Fibroblast of villous mesenchyme (primary cell): ENCODE data around the gene COL3A1. TPM values are rescaled to one million over a fixed set of nuclear protein-coding genes. Genes with fewer than 3 reads are reported as not detected.

ENCODE experiments used
- DNase-seq: peaks from one replicate; pipeline ENCODE4 v3.0.0-alpha.2; 2010; ENCODE audit warnings: low read depth
- H3K4me3 ChIP-seq: 2 replicates; pipeline ENCODE4 v1.5.1; 2011; ENCODE audit warnings: low read depth, mild to moderate bottlenecking, low read length
- total RNA-seq: library from RNA; depleted of rRNA; stranded (reverse); fragments of >200 nt; gene quantifications from 2 replicates; pipeline ENCODE4 v1.2.3, GENCODE V29; 2012
- TF ChIP-seq, protein P1 (sequence below): IDR thresholded peaks from 2 replicates; pipeline ENCODE4 v1.5.1; 2012; ENCODE audit warnings: low read depth, mild to moderate bottlenecking, low read length; ENCODE audit not compliant: insufficient read depth

Gene COL3A1
- total RNA-seq, 1 donor: 3,024 TPM

DNA sequence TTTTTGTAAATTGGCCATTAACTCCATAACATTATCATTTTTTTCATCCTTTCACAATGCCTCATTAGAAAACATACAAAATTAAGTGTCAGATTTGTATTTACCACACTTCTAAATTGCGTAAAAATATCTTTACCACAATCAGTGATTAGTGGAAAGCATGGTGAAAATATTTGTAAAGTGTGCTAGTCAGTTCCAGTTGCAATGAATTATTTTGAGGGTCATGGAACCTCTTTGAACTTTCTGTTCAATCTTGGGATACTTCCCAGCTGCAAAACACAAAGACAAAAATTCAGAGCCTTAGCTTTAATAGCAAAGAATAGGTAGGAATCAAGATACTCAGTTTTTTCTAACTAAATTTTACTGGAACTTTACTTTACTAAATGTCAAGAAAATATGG is 4.0 kb upstream of the COL3A1 start:
- TF ChIP-seq, protein P1, sequence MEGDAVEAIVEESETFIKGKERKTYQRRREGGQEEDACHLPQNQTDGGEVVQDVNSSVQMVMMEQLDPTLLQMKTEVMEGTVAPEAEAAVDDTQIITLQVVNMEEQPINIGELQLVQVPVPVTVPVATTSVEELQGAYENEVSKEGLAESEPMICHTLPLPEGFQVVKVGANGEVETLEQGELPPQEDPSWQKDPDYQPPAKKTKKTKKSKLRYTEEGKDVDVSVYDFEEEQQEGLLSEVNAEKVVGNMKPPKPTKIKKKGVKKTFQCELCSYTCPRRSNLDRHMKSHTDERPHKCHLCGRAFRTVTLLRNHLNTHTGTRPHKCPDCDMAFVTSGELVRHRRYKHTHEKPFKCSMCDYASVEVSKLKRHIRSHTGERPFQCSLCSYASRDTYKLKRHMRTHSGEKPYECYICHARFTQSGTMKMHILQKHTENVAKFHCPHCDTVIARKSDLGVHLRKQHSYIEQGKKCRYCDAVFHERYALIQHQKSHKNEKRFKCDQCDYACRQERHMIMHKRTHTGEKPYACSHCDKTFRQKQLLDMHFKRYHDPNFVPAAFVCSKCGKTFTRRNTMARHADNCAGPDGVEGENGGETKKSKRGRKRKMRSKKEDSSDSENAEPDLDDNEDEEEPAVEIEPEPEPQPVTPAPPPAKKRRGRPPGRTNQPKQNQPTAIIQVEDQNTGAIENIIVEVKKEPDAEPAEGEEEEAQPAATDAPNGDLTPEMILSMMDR: no peak
- H3K4me3 ChIP-seq: no peak overlapping the region
- peak; percentile 86 for DNase-seq

DNA sequence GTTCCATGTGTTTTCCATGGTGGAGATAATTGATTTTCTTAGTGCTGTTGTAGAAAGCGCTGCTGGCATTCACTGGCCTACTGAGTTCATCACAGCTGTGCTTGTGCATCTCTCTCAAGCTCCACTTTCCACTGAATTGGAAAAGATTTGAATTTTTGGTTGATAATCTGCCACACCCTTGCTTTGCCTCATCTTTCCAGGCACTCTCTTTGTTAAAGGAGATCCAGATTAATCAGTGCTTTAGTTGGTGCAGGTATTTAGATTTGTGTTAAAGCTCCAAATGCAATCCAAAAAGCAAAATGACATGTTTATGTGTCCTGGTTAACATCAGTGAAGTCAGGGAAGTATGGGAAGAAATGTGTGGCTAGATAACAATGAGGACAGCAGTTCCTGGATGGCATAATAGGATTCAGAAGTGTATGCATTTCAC is 2.7 kb upstream of the COL3A1 start:
- peak; percentile 90 for DNase-seq
- H3K4me3 ChIP-seq: peak overlapping the region; percentile 2
- TF ChIP-seq, protein P1: no peak

DNA sequence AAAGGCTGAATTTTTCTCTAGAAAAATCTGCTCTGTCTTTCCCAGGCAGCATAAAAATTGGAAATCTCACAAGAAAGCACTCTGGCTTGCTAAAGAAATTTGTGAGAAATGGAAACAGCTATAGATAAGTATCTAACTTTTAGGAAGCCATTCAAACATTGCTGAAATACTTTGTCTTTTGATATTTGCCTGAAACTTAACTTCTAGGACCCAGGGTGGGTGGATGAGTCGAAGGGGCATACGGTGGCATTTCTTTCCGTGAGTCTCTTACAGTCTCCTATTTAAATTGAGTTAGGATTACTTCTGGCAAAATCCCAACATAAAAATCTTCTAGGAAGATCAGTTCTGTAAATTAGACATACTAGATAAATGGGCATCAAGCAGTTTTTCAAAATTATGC is 532 bp upstream of the COL3A1 start:
- DNase-seq: peak; percentile 54
- TF ChIP-seq, protein P1: no peak

DNA sequence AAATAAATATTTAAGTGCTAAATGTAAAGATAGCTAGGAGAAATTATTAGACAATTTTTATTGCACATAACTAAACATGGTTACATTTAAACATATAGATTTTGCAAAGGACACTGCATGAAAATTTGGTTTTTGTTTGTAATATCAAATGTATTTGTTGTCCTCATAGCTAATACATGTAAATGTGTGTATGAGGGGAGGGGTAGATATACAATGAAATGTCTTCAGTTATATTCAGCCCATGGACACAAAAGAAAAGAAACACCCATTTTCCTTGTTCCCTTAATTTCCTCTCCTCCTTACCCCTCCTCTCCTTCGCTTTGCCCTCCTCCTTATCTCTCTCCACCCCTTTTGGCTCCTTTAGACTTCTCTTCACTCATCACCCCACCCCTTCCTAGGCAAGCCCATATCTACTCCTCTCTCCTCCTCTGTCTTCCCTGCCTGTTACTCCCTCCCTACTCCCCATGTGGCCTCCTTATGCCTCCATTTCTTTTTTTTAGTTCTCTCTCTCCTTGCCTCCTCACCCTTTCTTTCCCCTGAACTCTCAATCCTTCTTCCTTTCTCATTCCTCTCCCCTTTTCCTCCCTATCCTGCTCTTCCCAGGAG is 1.4 kb downstream of the COL3A1 start:
- H3K4me3 ChIP-seq: peak overlapping the region; percentile 99
- peak; percentile 92 for DNase-seq
- TF ChIP-seq, protein P1: no peak

More for the DNA sequence above, 532 bp upstream of the COL3A1 start:
- H3K4me3 ChIP-seq: peak overlapping the region; percentile 99

DNA sequence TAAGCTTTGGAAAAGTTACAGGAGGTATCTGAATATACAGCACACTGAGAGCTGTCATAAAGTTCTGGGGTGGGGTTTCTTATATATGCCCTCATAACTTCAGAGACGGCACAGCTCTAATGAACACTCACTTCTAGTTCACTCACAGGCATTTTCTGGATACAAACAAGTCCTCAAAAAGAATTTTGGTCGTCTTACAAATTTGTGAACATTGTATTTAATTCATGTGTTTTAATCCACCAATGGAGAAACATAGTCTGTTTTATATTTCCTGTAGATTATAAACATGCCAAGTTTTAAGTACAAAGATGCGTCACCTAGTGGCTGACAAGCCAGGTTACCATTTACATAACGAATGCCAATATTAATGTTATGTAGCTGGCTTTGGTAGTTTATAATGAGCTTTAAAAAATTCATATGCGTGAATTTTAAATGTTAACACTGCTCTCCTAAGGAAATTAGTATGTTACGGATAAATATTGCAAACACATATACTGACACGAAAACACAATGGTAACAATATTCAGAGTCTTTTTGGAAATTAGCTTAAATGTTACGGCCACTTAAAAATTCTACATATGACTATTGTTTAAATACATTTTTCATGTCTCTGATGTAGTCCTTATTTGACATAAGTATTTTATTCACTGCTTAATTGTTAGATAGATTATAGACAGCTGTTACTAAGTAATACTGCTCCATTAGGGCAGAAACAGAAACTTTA is 2.5 kb downstream of the COL3A1 start:
- peak; percentile 83 for DNase-seq
- TF ChIP-seq, protein P1: peak; percentile 36
- H3K4me3 ChIP-seq: peak overlapping the region; percentile 99

DNA sequence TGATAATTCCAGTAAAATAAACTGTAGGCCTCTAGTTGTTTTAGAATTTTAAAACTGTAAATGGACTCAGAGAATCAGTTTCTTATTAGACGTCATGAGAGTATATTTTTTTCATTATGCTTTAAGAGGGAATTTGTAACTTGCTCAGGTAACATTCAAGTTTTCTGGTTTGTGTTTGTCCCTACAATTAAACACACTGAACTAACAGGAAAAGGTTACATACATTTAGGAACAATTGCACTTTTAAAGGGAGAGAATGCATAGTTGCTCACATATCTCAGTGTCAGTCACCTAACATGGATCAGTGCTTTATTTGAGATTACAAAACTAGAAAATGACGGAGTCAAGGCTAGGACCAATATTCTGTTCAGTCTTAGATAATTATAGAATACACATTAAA is 3.1 kb downstream of the COL3A1 start:
- no peak for DNase-seq
- peak overlapping the region; percentile 99 for H3K4me3 ChIP-seq
- TF ChIP-seq, protein P1: no peak
